GM12878 (cell line): ENCODE measurements around the gene MSH5. TPM values are rescaled to one million over a fixed set of nuclear protein-coding genes. Genes with fewer than 3 reads are reported as not detected.

ENCODE experiments used
- ATAC-seq: fragments of 200-7000 bp; cut with Tn5 transposase; 3 replicates; pipeline ENCODE4 v1.9.1; 2020; ENCODE audit warnings: mild to moderate bottlenecking, moderate library complexity
- BruUV-seq: library from RNA; stranded (reverse); fragments of 400-500 nt; replicated peaks from 2 replicates; lab custom pipeline; 2021; lab: Mats Ljungman, UMichigan
- CTCF ChIA-PET: fragments of 300-600 bp; sonication (Branson Sonifier 250); formaldehyde crosslinking; extraction: SDS; loops from one replicate; lab custom pipeline; 2021; ENCODE audit warnings: inconsistent platforms; lab: Yijun Ruan, JAX
- POLR2A ChIA-PET: fragments of 350-600 bp; formaldehyde crosslinking; extraction: SDS; loops from one replicate; lab custom pipeline; 2021; ENCODE audit warnings: inconsistent platforms; lab: Charles Lee
- RAD21 ChIA-PET: fragments of 300-600 bp; sonication (Branson Sonifier 250); formaldehyde crosslinking; loops from one replicate; lab custom pipeline; 2023; ENCODE audit warnings: antibody characterized with exemption; ENCODE audit not compliant: unreplicated experiment; lab: Charles Lee
- SMC1A ChIA-PET: fragments of 300-600 bp; sonication (Branson Sonifier 250); formaldehyde crosslinking; loops from one replicate; lab custom pipeline; 2023; ENCODE audit not compliant: unreplicated experiment, uncharacterized antibody; lab: Charles Lee
- DNase-seq: peaks from one replicate; pipeline ENCODE4 v3.0.0-alpha.2; 2011; ENCODE audit warnings: low read depth, low spot score
- FAIRE-seq: peaks from 3 replicates; lab custom pipeline; 2011; peaks lifted over from hg19 to GRCh38; lab: Jason Lieb, UNC
- H2AFZ ChIP-seq: 2 replicates; pipeline ENCODE4 v1.6.0; 2011; ENCODE audit warnings: low read depth, low read length, control low read depth; ENCODE audit not compliant: control insufficient read depth
- H3K27ac ChIP-seq: 2 replicates; pipeline ENCODE4 v1.5.1; 2011; ENCODE audit warnings: control low read depth; ENCODE audit not compliant: control insufficient read depth, insufficient read depth
- H3K27me3 ChIP-seq, 2 experiments: replicated peaks in 1 of 2; 2 replicates each; pipeline versions ENCODE4 v1.6.0 to v1.6.1; 2011; ENCODE audit warnings: low read length in 1 of 2; ENCODE audit not compliant: control insufficient read depth in 2 of 2, insufficient read depth in 2 of 2
- H3K36me3 ChIP-seq, 2 experiments: 2 replicates each; pipeline ENCODE4 v1.5.1; 2011; ENCODE audit warnings: low read length in 1 of 2; ENCODE audit not compliant: control insufficient read depth in 2 of 2, insufficient read depth in 2 of 2
- H3K4me1 ChIP-seq: 2 replicates; pipeline ENCODE4 v1.6.1; 2011; ENCODE audit warnings: mild to moderate bottlenecking, low read length, moderate library complexity, mixed read lengths; ENCODE audit not compliant: control insufficient read depth, insufficient read depth
- H3K4me2 ChIP-seq: 2 replicates; pipeline ENCODE4 v1.6.0; 2011; ENCODE audit warnings: control low read depth; ENCODE audit not compliant: control insufficient read depth, insufficient read depth
- H3K4me3 ChIP-seq: fragments of 200-600 bp; sonication (generic); 2 replicates; pipeline ENCODE4 v1.5.1; 2016
- H3K79me2 ChIP-seq: 2 replicates; pipeline ENCODE4 v1.6.0; 2011; ENCODE audit warnings: low read length; ENCODE audit not compliant: control insufficient read depth, insufficient read depth
- H3K9ac ChIP-seq: 2 replicates; pipeline ENCODE4 v1.8.0; 2011; ENCODE audit warnings: low read length, control low read depth, mixed read lengths; ENCODE audit not compliant: control insufficient read depth, insufficient read depth
- H3K9me3 ChIP-seq: replicated peaks from 3 replicates; pipeline ENCODE4 v1.5.1; 2011; ENCODE audit warnings: mild to moderate bottlenecking, low read length; ENCODE audit not compliant: control insufficient read depth, insufficient read depth
- H4K20me1 ChIP-seq: 2 replicates; pipeline ENCODE4 v1.6.0; 2011; ENCODE audit not compliant: control insufficient read depth, insufficient read depth
- CBX3 ChIP-seq: fragments of 200-600 bp; sonication (generic); IDR thresholded peaks from 2 replicates; pipeline ENCODE4 v1.6.1; 2016; ENCODE audit warnings: low read depth, borderline replicate concordance
- EED ChIP-seq: sonication (generic); IDR thresholded peaks from 2 replicates; pipeline ENCODE4 v1.6.1; 2016; ENCODE audit warnings: antibody characterized with exemption, low read depth
- FOXM1 ChIP-seq: IDR thresholded peaks from 2 replicates; pipeline ENCODE4 v1.6.1; 2012; ENCODE audit warnings: low read depth, mild to moderate bottlenecking, inconsistent platforms, low read length, moderate library complexity
- GATAD2B ChIP-seq: fragments of 450-650 bp; conservative IDR thresholded peaks from 2 replicates; pipeline ENCODE4 v1.6.1; 2017; ENCODE audit warnings: low read depth, mild to moderate bottlenecking, moderate library complexity
- IKZF1 ChIP-seq: fragments of 450-650 bp; conservative IDR thresholded peaks from 2 replicates; pipeline ENCODE4 v1.6.1; 2017; ENCODE audit warnings: antibody characterized with exemption, mild to moderate bottlenecking
- IKZF2 ChIP-seq, 2 experiments: fragments of 450-650 bp; IDR thresholded peaks; 2 replicates each; pipeline ENCODE4 v1.6.1; 2017; ENCODE audit warnings: mild to moderate bottlenecking in 2 of 2, moderate library complexity in 2 of 2
- LARP7 ChIP-seq: fragments of 450-650 bp; IDR thresholded peaks from 2 replicates; pipeline ENCODE4 v1.6.1; 2017; ENCODE audit warnings: mild to moderate bottlenecking
- MYB ChIP-seq: fragments of 150-350 bp; IDR thresholded peaks from 2 replicates; pipeline ENCODE4 v1.6.1; 2014; ENCODE audit warnings: mild to moderate bottlenecking, low read depth, low read length, borderline replicate concordance
- MYC ChIP-seq: IDR thresholded peaks from 2 replicates; pipeline ENCODE4 v1.6.1; 2011; ENCODE audit warnings: mild to moderate bottlenecking, low read length, moderate library complexity, inconsistent platforms; ENCODE audit not compliant: insufficient read depth, insufficient replicate concordance, insufficient read length, severe bottlenecking
- PAX5 ChIP-seq: IDR thresholded peaks from 2 replicates; pipeline ENCODE4 v1.6.1; 2011; ENCODE audit warnings: low read depth, low read length, borderline replicate concordance
- PML ChIP-seq: IDR thresholded peaks from 2 replicates; pipeline ENCODE4 v1.6.1; 2012; ENCODE audit warnings: low read length, inconsistent platforms
- POLR2AphosphoS5 ChIP-seq: IDR thresholded peaks from 2 replicates; pipeline ENCODE4 v1.6.1; 2011; ENCODE audit warnings: mild to moderate bottlenecking, low read length, inconsistent platforms
- POU2F2 ChIP-seq: IDR thresholded peaks from 3 replicates; pipeline ENCODE4 v1.6.1; 2011; ENCODE audit warnings: low read depth, mild to moderate bottlenecking, low read length, borderline replicate concordance
- SMAD1 ChIP-seq: fragments of 450-650 bp; IDR thresholded peaks from 2 replicates; pipeline ENCODE4 v1.6.1; 2018; ENCODE audit warnings: mild to moderate bottlenecking, low read depth; ENCODE audit not compliant: partially characterized antibody
- SREBF1 ChIP-seq: IDR thresholded peaks from 2 replicates; pipeline ENCODE4 v1.6.1; 2012; ENCODE audit warnings: mild to moderate bottlenecking, low read length
- SUPT20H ChIP-seq: IDR thresholded peaks from 2 replicates; pipeline ENCODE4 v1.6.1; 2011; ENCODE audit warnings: low read depth, mild to moderate bottlenecking, low read length, moderate library complexity, borderline replicate concordance; ENCODE audit not compliant: control insufficient read depth
- TCF7 ChIP-seq: IDR thresholded peaks from 2 replicates; pipeline ENCODE4 v1.6.1; 2014; ENCODE audit warnings: antibody characterized with exemption, borderline replicate concordance
- ZNF217 ChIP-seq: fragments of 450-650 bp; IDR thresholded peaks from 2 replicates; pipeline ENCODE4 v1.6.1; 2017; ENCODE audit warnings: antibody characterized with exemption, mild to moderate bottlenecking
- WGBS: methylation state at CpG from one replicate; pipeline ENCODE4 v1.1.6; 2016; ENCODE audit warnings: low lambda C conversion rate; ENCODE audit not compliant: insufficient replicate concordance, insufficient coverage; ENCODE audit errors: missing lambda C conversion rate; 5-methylcytosine and 5-hydroxymethylcytosine counted together
- in situ Hi-C: fragments of 300-500 bp; cut with MboI; formaldehyde crosslinking; loops from 9 replicates; pipeline ENCODE4 v1.14.3; 2018; ENCODE audit warnings: mixed read lengths
- intact Hi-C: fragments of 100-400 bp; cut with micrococcal nuclease; formaldehyde crosslinking; loops from one replicate; pipeline ENCODE4 v1.14.2; 2022; ENCODE audit not compliant: unreplicated experiment
- polyA plus RNA-seq, 11 experiments: library from polyadenylated mRNA; depleted of rRNA in 4 of 11; unstranded in 6 of 11; stranded (reverse) in 5 of 11; fragments of >200 nt; fragmentation: Nextera tagmentation in 4 of 11; fragmentation: Illumina TruSeq in 1 of 11; extraction: Ambion mirVana in 4 of 11; extraction: Trizol in 1 of 11; gene quantifications; 1 replicate in 1 of 11; 2 replicates in 10 of 11; pipeline versions ENCODE4 v1.2.1 to v1.2.3, GENCODE V29; 2011 to 2016; ENCODE audit warnings: inconsistent platforms in 2 of 11, missing spikeins in 2 of 11, low read depth in 1 of 11
- total RNA-seq, 4 experiments: library from RNA; depleted of rRNA in 3 of 4; stranded (reverse); fragments of >200 nt in 3 of 4; fragmentation: Illumina TruSeq in 1 of 4; extraction: Trizol in 1 of 4; gene quantifications; 2 replicates each; pipeline versions ENCODE4 v1.2.1 to v1.2.3, GENCODE V29; 2013 to 2021
- TF ChIP-seq, protein P1 (sequence below): fragments of 450-650 bp; IDR thresholded peaks from 2 replicates; pipeline ENCODE4 v1.6.1; 2018; ENCODE audit warnings: mild to moderate bottlenecking, low read depth, moderate library complexity; ENCODE audit not compliant: partially characterized antibody
- TF ChIP-seq, protein P2 (sequence below): IDR thresholded peaks from 2 replicates; pipeline ENCODE4 v1.6.1; 2011; ENCODE audit warnings: low read depth, low read length, improper control_type of control experiment, borderline replicate concordance

Gene MSH5
- total and polyA plus RNA-seq, 10 of the 15 experiments (the other 5 are each of a cell fraction or from before 2014, with no cell fraction given), result 9.1 to 52.7 (median 30.0) TPM

DNA sequence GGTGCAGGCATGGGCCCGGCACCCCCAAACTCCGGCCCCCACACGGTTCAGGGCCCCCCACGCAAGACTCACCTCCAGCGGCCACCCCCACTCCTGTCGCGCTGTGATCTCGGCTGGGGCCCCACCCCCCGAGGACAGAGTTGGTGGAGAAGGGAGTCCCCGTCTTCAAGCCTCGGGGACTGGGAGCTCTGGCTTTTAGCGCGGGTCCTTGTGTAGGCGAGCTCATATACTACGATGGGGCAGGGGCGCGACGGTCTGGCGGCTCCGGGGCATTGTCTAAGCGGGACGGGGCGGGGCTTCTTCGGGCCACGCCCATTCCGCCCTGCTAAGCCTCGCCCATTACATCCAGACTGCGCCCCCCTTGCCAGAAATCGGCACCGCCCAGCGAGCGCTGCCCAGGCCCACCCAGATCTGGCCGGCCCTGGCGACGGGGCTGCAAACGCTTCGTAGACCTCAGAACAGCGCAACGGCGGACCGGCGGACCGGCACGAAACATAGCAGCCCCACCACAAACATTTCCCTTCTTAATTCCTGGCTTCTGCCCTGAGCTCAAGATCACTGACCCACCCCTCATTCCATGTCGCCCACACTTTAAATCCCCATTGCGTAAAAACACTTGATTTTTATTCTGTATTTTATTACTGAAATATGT is 9.7 kb upstream of the MSH5 start:
- Histone ChIP-seq H4K20me1 (0 out of 2 replicates have a peak, but pooled peaks cover 4% of the 10 kb centered on the region), H2AFZ (no peak overlapping the region), H3K4me2 (peak overlapping the region; percentile 98), H3K9ac (peak overlapping the region; percentile 25; the same call in 1 of the 2 replicates), H3K4me1 (peaks cover 33% of the 10 kb centered on the region), H3K27me3 (no peaks in the 10 kb centered on the region), H3K4me3 (peak overlapping the region; percentile 78), H3K79me2 (peaks cover 22% of the 10 kb centered on the region), H3K27ac (peak overlapping the region; percentile 13; the same call in 1 of the 2 replicates), H3K36me3 (peaks cover 6 to 15% of the 10 kb centered on the region in 2 experiments), H3K9me3 (no peaks in the 10 kb centered on the region)
- ChIA-PET SMC1A (interaction anchor here (0.6 to 5.3 kb wide), 17 partner anchors 9 to 107 kb away, joined by 3 to 45 read pairs (median 3); partner anchors contain the start of genes ABHD16A, CLIC1, HSPA1A and HSPA1L), POLR2A (interaction anchor here (0.9 to 2.8 kb wide), 10 partner anchors 9 to 327 kb away, joined by 3 to 30 read pairs (median 3); partner anchors contain the start of genes HSPA1B, MSH5 and NEU1), CTCF (interaction anchor here (0.5 to 15.8 kb wide), 20 partner anchors 9 to 221 kb away, joined by 3 to 208 read pairs (median 5); partner anchors contain the start of genes HSPA1B, LY6G5C, MSH5 and VARS1), RAD21 (interaction anchor here (0.7 to 3.6 kb wide), 19 partner anchors 9 to 465 kb away, joined by 3 to 44 read pairs (median 4); partner anchors contain the start of genes ABHD16A, HSPA1A, HSPA1B and HSPA1L)
- no peak for FAIRE-seq
- no peak for DNase-seq
- 4% methylated on average over 45 of the region's 46 CpGs for WGBS
- in situ Hi-C loops, result no loop called here
- BruUV-seq, result no TSS peak
- peak; percentile 78 for ATAC-seq
- intact Hi-C loops, result loop anchor here (1.0 to 5.0 kb wide), 4 partner anchors 39 to 97 kb away; partner anchors contain the start of genes HSPA1B and LY6G5C
- no peak for TF ChIP-seq SMAD1
- TF ChIP-seq PAX5, result 0 out of 2 replicates have a peak, but pooled peaks have one; percentile 2
- TF ChIP-seq, protein P1, sequence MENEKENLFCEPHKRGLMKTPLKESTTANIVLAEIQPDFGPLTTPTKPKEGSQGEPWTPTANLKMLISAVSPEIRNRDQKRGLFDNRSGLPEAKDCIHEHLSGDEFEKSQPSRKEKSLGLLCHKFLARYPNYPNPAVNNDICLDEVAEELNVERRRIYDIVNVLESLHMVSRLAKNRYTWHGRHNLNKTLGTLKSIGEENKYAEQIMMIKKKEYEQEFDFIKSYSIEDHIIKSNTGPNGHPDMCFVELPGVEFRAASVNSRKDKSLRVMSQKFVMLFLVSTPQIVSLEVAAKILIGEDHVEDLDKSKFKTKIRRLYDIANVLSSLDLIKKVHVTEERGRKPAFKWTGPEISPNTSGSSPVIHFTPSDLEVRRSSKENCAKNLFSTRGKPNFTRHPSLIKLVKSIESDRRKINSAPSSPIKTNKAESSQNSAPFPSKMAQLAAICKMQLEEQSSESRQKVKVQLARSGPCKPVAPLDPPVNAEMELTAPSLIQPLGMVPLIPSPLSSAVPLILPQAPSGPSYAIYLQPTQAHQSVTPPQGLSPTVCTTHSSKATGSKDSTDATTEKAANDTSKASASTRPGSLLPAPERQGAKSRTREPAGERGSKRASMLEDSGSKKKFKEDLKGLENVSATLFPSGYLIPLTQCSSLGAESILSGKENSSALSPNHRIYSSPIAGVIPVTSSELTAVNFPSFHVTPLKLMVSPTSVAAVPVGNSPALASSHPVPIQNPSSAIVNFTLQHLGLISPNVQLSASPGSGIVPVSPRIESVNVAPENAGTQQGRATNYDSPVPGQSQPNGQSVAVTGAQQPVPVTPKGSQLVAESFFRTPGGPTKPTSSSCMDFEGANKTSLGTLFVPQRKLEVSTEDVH, result peak; percentile 42
- no peak for TF ChIP-seq PML
- peak; percentile 29; the same call in 1 of the 2 replicates for TF ChIP-seq POLR2AphosphoS5
- no peak for TF ChIP-seq SREBF1
- TF ChIP-seq EED, result no peak
- TF ChIP-seq IKZF2 (IDR thresholded peaks at IDR 0.05), result no peak
- TF ChIP-seq, protein P2, sequence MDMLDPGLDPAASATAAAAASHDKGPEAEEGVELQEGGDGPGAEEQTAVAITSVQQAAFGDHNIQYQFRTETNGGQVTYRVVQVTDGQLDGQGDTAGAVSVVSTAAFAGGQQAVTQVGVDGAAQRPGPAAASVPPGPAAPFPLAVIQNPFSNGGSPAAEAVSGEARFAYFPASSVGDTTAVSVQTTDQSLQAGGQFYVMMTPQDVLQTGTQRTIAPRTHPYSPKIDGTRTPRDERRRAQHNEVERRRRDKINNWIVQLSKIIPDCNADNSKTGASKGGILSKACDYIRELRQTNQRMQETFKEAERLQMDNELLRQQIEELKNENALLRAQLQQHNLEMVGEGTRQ, result no peak
- 0 out of 2 replicates have a peak, but pooled peaks have one; percentile 35 for TF ChIP-seq GATAD2B
- peak; percentile 39; the same call in 1 of the 3 replicates for TF ChIP-seq POU2F2
- no peak for TF ChIP-seq CBX3
- TF ChIP-seq MYB, result no peak
- no peak for TF ChIP-seq MYC
- TF ChIP-seq SUPT20H, result no peak
- 0 out of 2 replicates have a peak, but pooled peaks have one; percentile 14 for TF ChIP-seq LARP7
- TF ChIP-seq TCF7, result no peak
- TF ChIP-seq IKZF1, result 0 out of 2 replicates have a peak, but pooled peaks have one; percentile 13
- TF ChIP-seq FOXM1, result no peak
- TF ChIP-seq ZNF217, result peak; percentile 19; the same call in 1 of the 2 replicates
